Erythroblast (primary cell): Measurements from ENCODE around the gene OR4X2.
"Not testable (repeated sequence)": the region's sequence is repeated elsewhere in the genome, so short reads cannot be mapped to it uniquely, and the experiment has no call there.

Experiments
- DNase-seq, 2 experiments: peaks; one replicate each; lab custom pipeline; 2025; lab: John Stamatoyannopoulos, UW
- GATA1 ChIP-seq: IDR thresholded peaks from 2 replicates; pipeline ENCODE4 v1.6.1; 2011; ENCODE audit warnings: low read depth, mild to moderate bottlenecking, control low read depth, low read length, moderate library complexity
- POLR2A ChIP-seq: IDR thresholded peaks from 2 replicates; pipeline ENCODE4 v1.6.1; 2011; ENCODE audit warnings: mild to moderate bottlenecking, low read length

The OR4X2 gene, protein sequence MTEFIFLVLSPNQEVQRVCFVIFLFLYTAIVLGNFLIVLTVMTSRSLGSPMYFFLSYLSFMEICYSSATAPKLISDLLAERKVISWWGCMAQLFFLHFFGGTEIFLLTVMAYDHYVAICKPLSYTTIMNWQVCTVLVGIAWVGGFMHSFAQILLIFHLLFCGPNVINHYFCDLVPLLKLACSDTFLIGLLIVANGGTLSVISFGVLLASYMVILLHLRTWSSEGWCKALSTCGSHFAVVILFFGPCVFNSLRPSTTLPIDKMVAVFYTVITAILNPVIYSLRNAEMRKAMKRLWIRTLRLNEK

DNA sequence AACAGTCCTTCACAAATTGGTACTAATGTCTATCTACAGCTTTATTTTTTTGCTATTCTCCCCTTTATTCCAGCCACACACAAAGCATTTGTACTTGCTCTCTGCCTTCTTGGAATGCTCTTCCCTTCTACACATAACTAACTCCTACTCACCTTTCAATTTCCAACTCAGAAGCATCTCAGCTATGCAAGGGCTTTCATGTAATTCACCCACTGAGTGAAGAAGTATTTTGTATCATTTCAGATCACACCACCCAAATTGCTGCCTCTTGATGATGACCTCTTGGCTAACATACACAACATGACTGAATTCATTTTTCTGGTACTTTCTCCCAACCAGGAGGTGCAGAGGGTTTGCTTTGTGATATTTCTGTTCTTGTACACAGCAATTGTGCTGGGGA lies at the start of gene OR4X2:
TSS of gene OR4X2 (plus strand) at position 301 of the 400 bp plus-strand sequence. CDS start at position 301, 0 bp downstream.
- TF ChIP-seq GATA1 (no peak), POLR2A (no peak)
- no peak for DNase-seq

DNA sequence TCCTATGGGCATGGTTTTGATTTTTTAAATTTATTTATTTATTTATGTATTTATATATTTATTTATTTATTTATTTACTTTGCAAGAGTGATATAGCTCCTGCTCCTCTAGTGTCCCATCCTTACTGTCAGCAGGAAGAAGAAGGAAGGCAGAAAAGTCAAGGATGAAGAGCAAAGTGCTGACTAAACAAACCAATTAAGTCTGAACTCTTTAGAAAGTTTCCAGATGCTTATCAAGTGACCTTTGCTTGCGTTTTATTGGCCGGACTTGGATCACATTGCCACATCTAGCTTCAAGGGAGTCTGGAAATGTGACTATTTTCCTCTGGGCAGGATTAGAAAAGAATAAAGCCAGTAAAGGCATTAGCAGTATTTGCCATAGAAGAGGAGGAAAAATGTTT lies 37.0 kb upstream of the OR4X2 start:
- no peak for DNase-seq
- no peak for TF ChIP-seq POLR2A
- no peak for TF ChIP-seq GATA1

- no peak for DNase-seq
- TF ChIP-seq POLR2A: no peak
- TF ChIP-seq GATA1: no peak
Measured at GRCh38 chr11:48210052-48210451, 34.9 kb upstream of the OR4X2 start.

DNA sequence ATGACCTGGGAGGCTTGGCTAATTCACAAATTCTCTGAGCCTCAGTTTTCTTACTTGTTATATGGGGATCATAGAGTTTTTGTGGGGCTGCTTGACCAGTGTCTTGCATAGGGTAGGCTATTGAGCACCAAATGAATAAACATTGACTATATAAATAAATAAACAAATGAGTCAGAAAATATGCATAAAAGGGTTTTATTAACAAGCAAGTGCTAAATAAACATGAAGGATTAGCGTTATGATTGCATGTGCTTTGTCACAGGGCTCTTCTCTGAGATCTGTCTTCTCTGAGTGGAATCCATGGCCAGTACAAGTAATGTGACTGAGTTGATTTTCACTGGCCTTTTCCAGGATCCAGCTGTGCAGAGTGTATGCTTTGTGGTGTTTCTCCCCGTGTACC lies 28.4 kb upstream of the OR4X2 start, which contains the start of gene OR4B1:
TSS of gene OR4B1 (plus strand) at position 301 of the 400 bp plus-strand sequence. CDS start at position 301, 0 bp downstream.
- DNase-seq: no peak
- TF ChIP-seq GATA1 (no peak), POLR2A (no peak)

- TF ChIP-seq GATA1: no peak
- TF ChIP-seq POLR2A: no peak
- DNase-seq: no peak
Measured at GRCh38 chr11:48228761-48229160, 16.1 kb upstream of the OR4X2 start.

DNA sequence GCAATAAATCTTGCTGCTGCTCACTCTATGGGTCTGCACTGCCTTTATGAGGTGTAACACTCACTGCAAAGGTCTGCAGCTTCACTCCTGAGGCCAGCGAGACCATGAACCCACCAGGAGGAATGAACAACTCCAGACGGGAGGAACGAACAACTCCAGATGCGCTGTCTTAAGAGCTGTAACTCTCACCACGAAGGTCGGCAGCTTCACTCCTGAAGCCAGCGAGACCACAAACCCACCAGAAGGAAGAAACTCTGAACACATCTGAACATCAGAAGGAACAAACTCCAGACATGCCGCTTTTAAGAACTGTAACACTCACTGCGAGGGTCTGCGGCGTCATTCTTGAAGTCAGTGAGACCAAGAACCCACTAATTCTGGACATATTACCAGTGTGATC lies 14.8 kb upstream of the OR4X2 start:
- not testable (repeated sequence) for DNase-seq

- DNase-seq: no peak
- no peak for TF ChIP-seq GATA1
- no peak for TF ChIP-seq POLR2A
Measured at GRCh38 chr11:48237727-48238126, 7.2 kb upstream of the OR4X2 start.

DNA sequence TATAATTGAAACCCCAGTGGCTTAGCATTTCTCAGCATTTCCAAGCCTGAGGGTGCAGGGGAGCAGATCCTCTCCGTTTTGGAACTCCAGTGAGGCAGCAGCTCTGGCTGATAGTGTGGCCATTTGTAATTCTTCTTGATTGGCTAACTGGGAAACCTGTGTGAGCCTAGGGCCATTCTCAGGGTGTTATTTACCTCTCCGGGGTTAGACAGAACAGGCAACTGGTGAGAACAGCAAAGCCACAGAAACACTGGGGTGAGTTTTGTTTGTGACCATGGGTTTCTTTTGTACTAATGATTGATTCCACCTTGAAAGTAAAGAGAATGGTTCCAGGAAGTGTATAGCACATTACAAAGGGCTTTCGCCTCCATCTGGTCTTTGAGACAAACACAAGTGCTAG lies 2.4 kb upstream of the OR4X2 start:
- TF ChIP-seq GATA1 (no peak), POLR2A (no peak)

DNA sequence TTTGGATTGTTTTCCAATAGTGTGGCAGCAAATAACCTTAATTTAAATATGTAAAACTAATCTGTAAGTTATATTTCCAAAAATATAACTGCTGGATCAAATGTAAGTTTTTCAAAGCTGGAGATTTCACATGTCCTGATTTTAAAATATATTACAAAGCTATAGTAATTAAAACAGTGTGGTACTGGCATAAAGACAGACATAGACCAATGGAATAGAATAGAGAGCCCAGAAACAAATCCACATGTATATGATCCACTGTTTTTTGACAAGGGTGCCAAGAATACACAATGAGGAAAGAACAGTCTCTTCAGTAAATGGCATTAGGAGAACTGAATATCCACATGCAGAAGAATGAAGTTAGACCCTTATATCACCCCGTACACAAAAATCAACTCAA lies 4.0 kb downstream of the OR4X2 start:
- no peak for DNase-seq
- TF ChIP-seq POLR2A (no peak), GATA1 (no peak)

More for the DNA sequence above, 2.4 kb upstream of the OR4X2 start:
- DNase-seq: no peak

DNA sequence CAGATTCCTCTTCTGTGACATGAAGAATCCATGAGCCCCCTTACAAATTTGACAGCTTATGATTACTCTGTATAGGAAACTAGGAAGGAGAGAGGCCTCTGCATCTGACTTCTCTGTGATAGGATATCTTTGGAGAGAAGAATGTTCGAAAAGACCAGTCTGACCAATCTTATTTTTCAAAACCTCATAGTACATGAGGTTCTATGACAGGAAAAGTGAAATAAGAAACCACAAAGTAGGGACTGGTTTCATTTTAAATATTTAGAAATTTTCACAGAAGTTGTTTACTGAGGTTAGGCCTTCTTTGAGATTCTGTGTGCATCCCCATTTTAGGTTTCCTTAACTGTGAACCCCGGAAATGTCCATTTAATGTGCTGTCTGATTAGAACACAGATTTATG lies 16.7 kb downstream of the OR4X2 start:
- TF ChIP-seq GATA1: no peak
- no peak for TF ChIP-seq POLR2A
- DNase-seq: no peak

DNA sequence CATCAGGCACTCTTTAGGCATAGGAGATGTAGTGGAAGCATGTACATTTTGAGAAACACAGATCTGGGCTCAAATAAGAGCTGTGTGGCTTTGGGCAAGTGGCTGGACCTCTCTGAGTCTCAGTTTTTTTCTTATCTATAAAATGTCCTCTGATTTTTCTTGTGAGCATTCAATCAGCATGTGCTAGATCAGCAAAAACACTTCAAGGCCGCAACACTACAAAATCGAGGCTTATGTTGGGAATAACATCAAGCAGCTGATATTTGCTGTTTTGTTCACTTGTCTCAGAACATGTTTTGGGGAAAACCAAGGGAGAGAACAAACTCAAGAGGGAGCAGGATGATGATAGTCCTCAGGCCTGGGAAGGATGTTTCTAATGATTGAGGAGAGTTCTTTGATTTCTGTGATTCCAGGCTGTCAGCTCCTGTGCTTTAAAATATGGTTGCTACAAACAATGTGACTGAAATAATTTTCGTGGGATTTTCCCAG lies 18.6 kb downstream of the OR4X2 start, which contains the start of gene OR4X1:
TSS of gene OR4X1 (plus strand) at position 439 of the 489 bp plus-strand sequence. CDS start at position 439, 0 bp downstream.
- TF ChIP-seq GATA1: no peak
- TF ChIP-seq POLR2A: no peak
- no peak for DNase-seq

GRCh38 chr11:48270621-48271020 lies 25.7 kb downstream of the OR4X2 start:
- TF ChIP-seq POLR2A (no peak), GATA1 (no peak)
- DNase-seq: no peak

- DNase-seq: no peak
- TF ChIP-seq POLR2A (no peak), GATA1 (no peak)
Measured at GRCh38 chr11:48272606-48273005, 27.7 kb downstream of the OR4X2 start.
